Erythroblast (primary cell): ENCODE results near the gene TEX2.

Experiments
- GATA1 ChIP-seq: IDR thresholded peaks from 2 replicates; pipeline ENCODE4 v1.6.1; 2011; ENCODE audit warnings: low read depth, mild to moderate bottlenecking, control low read depth, low read length, moderate library complexity
- POLR2A ChIP-seq: IDR thresholded peaks from 2 replicates; pipeline ENCODE4 v1.6.1; 2011; ENCODE audit warnings: mild to moderate bottlenecking, low read length

GRCh38 chr17:64172510-64172909 is 90.5 kb downstream of the TEX2 start:
- TF ChIP-seq POLR2A (no peak), GATA1 (no peak)
